ENCODE data around the gene NOS3. TPM values are rescaled to one million over a fixed set of nuclear protein-coding genes. Genes with fewer than 3 reads are reported as not detected.
A peak's percentile ranks its signal among the peaks of the same experiment; 100 is the strongest.

The NOS3 gene
- total and polyA plus RNA-seq, 9 of the 15 experiments (the other 6 are each of a cell fraction or from before 2014, with no cell fraction given), result 1.1 to 121 (median 23.6) TPM

DNA sequence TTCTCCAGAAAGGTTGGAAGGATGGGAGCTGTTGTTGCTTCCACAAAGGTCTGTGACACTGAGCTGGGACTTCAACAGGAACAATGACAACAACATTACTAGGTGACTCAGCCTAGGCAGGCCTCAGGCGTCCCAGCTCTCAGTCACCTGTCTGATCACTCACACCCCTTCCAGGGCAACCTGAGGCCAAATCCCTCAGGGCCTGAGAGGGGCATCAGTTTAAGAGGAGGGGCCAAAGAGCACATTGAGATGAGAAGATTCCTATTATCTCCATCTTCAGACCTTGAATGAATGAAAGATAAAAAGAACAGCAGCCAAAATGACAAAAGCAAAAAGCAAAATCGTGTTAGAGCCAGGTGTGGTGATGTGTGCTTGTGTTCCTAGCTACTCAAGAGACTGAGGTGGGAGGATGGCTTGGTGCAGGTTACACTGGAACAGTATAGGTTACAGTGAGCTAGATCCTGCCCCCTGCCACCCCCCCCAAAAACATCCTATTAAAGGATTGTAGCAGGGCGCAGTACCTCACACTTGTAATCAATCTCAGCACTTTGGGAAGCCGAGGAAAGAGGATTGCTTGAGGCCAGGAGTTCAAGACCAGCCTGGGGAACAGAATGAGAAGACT, 33.7 kb downstream of the NOS3 start, which contains the start of gene ATG9B (continued):
- TF ChIP-seq, protein P1, sequence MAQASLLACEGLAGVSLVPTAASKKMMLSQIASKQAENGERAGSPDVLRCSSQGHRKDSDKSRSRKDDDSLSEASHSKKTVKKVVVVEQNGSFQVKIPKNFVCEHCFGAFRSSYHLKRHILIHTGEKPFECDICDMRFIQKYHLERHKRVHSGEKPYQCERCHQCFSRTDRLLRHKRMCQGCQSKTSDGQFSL (CRISPR knock-in tag; IDR thresholded peaks at IDR 0.05), result peak; percentile 67; the same call in 1 of the 2 replicates
- TF ChIP-seq, protein P1 (tag; IDR thresholded peaks at IDR 0.05), result no peak
- TF ChIP-seq, protein P2, sequence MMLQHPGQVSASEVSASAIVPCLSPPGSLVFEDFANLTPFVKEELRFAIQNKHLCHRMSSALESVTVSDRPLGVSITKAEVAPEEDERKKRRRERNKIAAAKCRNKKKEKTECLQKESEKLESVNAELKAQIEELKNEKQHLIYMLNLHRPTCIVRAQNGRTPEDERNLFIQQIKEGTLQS (IDR thresholded peaks at IDR 0.05), result peak; percentile 57; the same call in 1 of the 2 replicates
- TF ChIP-seq, protein P2 (CRISPR knock-in tag; conservative IDR thresholded peaks at IDR 0.05), result no peak
- TF ChIP-seq, protein P3, sequence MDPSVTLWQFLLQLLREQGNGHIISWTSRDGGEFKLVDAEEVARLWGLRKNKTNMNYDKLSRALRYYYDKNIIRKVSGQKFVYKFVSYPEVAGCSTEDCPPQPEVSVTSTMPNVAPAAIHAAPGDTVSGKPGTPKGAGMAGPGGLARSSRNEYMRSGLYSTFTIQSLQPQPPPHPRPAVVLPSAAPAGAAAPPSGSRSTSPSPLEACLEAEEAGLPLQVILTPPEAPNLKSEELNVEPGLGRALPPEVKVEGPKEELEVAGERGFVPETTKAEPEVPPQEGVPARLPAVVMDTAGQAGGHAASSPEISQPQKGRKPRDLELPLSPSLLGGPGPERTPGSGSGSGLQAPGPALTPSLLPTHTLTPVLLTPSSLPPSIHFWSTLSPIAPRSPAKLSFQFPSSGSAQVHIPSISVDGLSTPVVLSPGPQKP (CRISPR knock-in tag; IDR thresholded peaks at IDR 0.05), result no peak
- peak; percentile 59 for TF ChIP-seq CBFA2T3 (IDR thresholded peaks at IDR 0.05)
- TF ChIP-seq, protein P4, sequence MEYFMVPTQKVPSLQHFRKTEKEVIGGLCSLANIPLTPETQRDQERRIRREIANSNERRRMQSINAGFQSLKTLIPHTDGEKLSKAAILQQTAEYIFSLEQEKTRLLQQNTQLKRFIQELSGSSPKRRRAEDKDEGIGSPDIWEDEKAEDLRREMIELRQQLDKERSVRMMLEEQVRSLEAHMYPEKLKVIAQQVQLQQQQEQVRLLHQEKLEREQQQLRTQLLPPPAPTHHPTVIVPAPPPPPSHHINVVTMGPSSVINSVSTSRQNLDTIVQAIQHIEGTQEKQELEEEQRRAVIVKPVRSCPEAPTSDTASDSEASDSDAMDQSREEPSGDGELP (CRISPR knock-in tag; IDR thresholded peaks at IDR 0.05; ENCODE audit: borderline replicate concordance), result 0 out of 2 replicates have a peak, but pooled peaks have one; percentile 33
- no peak for TF ChIP-seq CC2D1A (IDR thresholded peaks at IDR 0.05)
- TF ChIP-seq TCF3 (CRISPR knock-in tag; IDR thresholded peaks at IDR 0.05), result peak; percentile 34; the same call in 1 of the 2 replicates
- no peak for TF ChIP-seq FOXJ2 (tag; IDR thresholded peaks at IDR 0.05)
- TF ChIP-seq HOXB6 (CRISPR knock-in tag; IDR thresholded peaks at IDR 0.05; ENCODE audit: borderline replicate concordance), result no peak
- TF ChIP-seq, protein P5, sequence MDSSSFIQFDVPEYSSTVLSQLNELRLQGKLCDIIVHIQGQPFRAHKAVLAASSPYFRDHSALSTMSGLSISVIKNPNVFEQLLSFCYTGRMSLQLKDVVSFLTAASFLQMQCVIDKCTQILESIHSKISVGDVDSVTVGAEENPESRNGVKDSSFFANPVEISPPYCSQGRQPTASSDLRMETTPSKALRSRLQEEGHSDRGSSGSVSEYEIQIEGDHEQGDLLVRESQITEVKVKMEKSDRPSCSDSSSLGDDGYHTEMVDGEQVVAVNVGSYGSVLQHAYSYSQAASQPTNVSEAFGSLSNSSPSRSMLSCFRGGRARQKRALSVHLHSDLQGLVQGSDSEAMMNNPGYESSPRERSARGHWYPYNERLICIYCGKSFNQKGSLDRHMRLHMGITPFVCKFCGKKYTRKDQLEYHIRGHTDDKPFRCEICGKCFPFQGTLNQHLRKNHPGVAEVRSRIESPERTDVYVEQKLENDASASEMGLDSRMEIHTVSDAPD (CRISPR knock-in tag; IDR thresholded peaks at IDR 0.05), result no peak
- TF ChIP-seq, protein P6, sequence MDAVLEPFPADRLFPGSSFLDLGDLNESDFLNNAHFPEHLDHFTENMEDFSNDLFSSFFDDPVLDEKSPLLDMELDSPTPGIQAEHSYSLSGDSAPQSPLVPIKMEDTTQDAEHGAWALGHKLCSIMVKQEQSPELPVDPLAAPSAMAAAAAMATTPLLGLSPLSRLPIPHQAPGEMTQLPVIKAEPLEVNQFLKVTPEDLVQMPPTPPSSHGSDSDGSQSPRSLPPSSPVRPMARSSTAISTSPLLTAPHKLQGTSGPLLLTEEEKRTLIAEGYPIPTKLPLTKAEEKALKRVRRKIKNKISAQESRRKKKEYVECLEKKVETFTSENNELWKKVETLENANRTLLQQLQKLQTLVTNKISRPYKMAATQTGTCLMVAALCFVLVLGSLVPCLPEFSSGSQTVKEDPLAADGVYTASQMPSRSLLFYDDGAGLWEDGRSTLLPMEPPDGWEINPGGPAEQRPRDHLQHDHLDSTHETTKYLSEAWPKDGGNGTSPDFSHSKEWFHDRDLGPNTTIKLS (IDR thresholded peaks at IDR 0.05; ENCODE audit: borderline replicate concordance, low read depth), result no peak

Data from K562 (cell line).